GM21825 (cell line): ENCODE measurements around the gene YPEL2.

Experiments used
- ATAC-seq: cut with Tn5 transposase; IDR thresholded peaks from one replicate; pipeline ENCODE4 v1.9.1; 2021; ENCODE audit warnings: mild to moderate bottlenecking, moderate library complexity; ENCODE audit not compliant: unreplicated experiment

Gene YPEL2

GRCh38 chr17:59330053-59330942 is 1.2 kb upstream of the YPEL2 start:
- ATAC-seq: no peak

- ATAC-seq: peak; percentile 23
Observed at GRCh38 chr17:59331929-59332748, 684 bp downstream of the YPEL2 start.

- ATAC-seq: no peak
Observed at GRCh38 chr17:59332749-59333377, 1.4 kb downstream of the YPEL2 start.

- ATAC-seq: no peak
Observed at GRCh38 chr17:59333836-59334235, 2.4 kb downstream of the YPEL2 start.

GRCh38 chr17:59335685-59336084 is 4.2 kb downstream of the YPEL2 start:
- ATAC-seq: no peak

- no peak for ATAC-seq
Observed at GRCh38 chr17:59337741-59338299, 6.4 kb downstream of the YPEL2 start.

- ATAC-seq: no peak
Observed at GRCh38 chr17:59338498-59338897, 7.0 kb downstream of the YPEL2 start.

- ATAC-seq: no peak
Observed at GRCh38 chr17:59341922-59342321, 10.5 kb downstream of the YPEL2 start.

- ATAC-seq: no peak
Observed at GRCh38 chr17:59342681-59343131, 11.3 kb downstream of the YPEL2 start.

GRCh38 chr17:59345476-59345875 is 14.0 kb downstream of the YPEL2 start:
- ATAC-seq: no peak

- no peak for ATAC-seq
Observed at GRCh38 chr17:59346341-59346740, 14.9 kb downstream of the YPEL2 start.

- no peak for ATAC-seq
Observed at GRCh38 chr17:59346876-59347407, 15.5 kb downstream of the YPEL2 start.

- no peak for ATAC-seq
Observed at GRCh38 chr17:59347975-59348391, 16.5 kb downstream of the YPEL2 start.

- no peak for ATAC-seq
Observed at GRCh38 chr17:59349178-59349577, 17.7 kb downstream of the YPEL2 start.

- ATAC-seq: no peak
Observed at GRCh38 chr17:59353106-59353854, 21.8 kb downstream of the YPEL2 start.

GRCh38 chr17:59353936-59354755 is 22.7 kb downstream of the YPEL2 start:
- ATAC-seq: no peak

GRCh38 chr17:59355030-59355701 is 23.7 kb downstream of the YPEL2 start:
- no peak for ATAC-seq

GRCh38 chr17:59355702-59356325 is 24.4 kb downstream of the YPEL2 start:
- ATAC-seq: no peak
